Sigmoid colon (tissue), 7 donors: Measurements from ENCODE around the gene MAGI2. TPM values are rescaled to one million over a fixed set of nuclear protein-coding genes. Genes with fewer than 3 reads are reported as not detected.

ENCODE experiments used
- DNase-seq: peaks from one replicate; pipeline ENCODE4 v3.0.0-alpha.2; 2019
- H3K27ac ChIP-seq, 4 donors: fragments of 200-600 bp; sonication (generic); one replicate each; pipeline ENCODE4 v1.5.1; 2016 to 2019; ENCODE audit warnings: mild to moderate bottlenecking in 1 of 4
- H3K27me3 ChIP-seq, 3 donors: fragments of 200-600 bp; sonication (generic); one replicate each; pipeline ENCODE4 v1.5.1; 2019; ENCODE audit warnings: mild to moderate bottlenecking in 1 of 3
- H3K36me3 ChIP-seq, 4 donors: fragments of 200-600 bp; sonication (generic); one replicate each; pipeline ENCODE4 v1.5.1; 2016 to 2019
- H3K4me1 ChIP-seq, 4 donors: fragments of 200-600 bp; sonication (generic); one replicate each; pipeline ENCODE4 v1.5.1; 2017 to 2019
- H3K4me3 ChIP-seq, 4 donors: fragments of 200-600 bp; sonication (generic); one replicate each; pipeline ENCODE4 v1.5.1; 2017 to 2019; ENCODE audit warnings: mild to moderate bottlenecking in 2 of 4, moderate library complexity in 1 of 4
- H3K9me3 ChIP-seq, 4 donors: fragments of 200-600 bp in 3 of 4; sonication (generic) in 3 of 4; one replicate each; pipeline versions ENCODE4 v1.5.1 to v1.6.1; 2013 to 2019
- EP300 ChIP-seq, 4 donors: sonication (generic); formaldehyde crosslinking; IDR thresholded peaks; one replicate each; pipeline ENCODE4 v1.6.1; 2017; ENCODE audit warnings: antibody characterized with exemption in 4 of 4
- POLR2A ChIP-seq, 2 donors: fragments of 450-650 bp; IDR thresholded peaks; one replicate each; pipeline ENCODE4 v1.6.1; 2016; ENCODE audit warnings: antibody characterized with exemption in 2 of 2, mild to moderate bottlenecking in 2 of 2, moderate library complexity in 2 of 2
- POLR2AphosphoS5 ChIP-seq, 4 donors: sonication (generic); formaldehyde crosslinking; IDR thresholded peaks; one replicate each; pipeline ENCODE4 v1.6.1; 2017; ENCODE audit warnings: antibody characterized with exemption in 4 of 4
- WGBS, 2 donors: extraction: QIAGEN DNeasy Blood & Tissue Kit; methylation state at CpG; one replicate each; pipeline ENCODE4 v1.1.7; 2013; 5-methylcytosine and 5-hydroxymethylcytosine counted together
- intact Hi-C: fragments of 100-400 bp; cut with DNase I; formaldehyde crosslinking; loops from one replicate; pipeline ENCODE4 v1.15.1; 2023
- polyA plus RNA-seq, 3 donors: library from polyadenylated mRNA; stranded (reverse); fragments of 200-250 nt; gene quantifications; one replicate each; pipeline ENCODE4 v1.2.3, GENCODE V29; 2013
- total RNA-seq, 4 donors: library from RNA; depleted of rRNA; stranded (reverse); fragments of >200 nt; gene quantifications; one replicate each; pipeline ENCODE4 v1.1.0, GENCODE V29; 2016
- TF ChIP-seq, protein P1 (sequence below), 4 experiments: fragments of 450-650 bp in 3 of 4; fragments of 200-600 bp in 1 of 4; IDR thresholded peaks; one replicate each; pipeline ENCODE4 v1.5.1; 2016 to 2019; ENCODE audit warnings: antibody characterized with exemption in 4 of 4, mild to moderate bottlenecking in 3 of 4, moderate library complexity in 2 of 4
- donor health status: healthy with polysubstance abuse.
- donor health status: Bipolar disorder and iron deficiency.
- donor health status: healthy.

Gene MAGI2
- total and polyA plus RNA-seq, 7 donors: 0.69 to 26.9 (median 14.7) TPM

DNA sequence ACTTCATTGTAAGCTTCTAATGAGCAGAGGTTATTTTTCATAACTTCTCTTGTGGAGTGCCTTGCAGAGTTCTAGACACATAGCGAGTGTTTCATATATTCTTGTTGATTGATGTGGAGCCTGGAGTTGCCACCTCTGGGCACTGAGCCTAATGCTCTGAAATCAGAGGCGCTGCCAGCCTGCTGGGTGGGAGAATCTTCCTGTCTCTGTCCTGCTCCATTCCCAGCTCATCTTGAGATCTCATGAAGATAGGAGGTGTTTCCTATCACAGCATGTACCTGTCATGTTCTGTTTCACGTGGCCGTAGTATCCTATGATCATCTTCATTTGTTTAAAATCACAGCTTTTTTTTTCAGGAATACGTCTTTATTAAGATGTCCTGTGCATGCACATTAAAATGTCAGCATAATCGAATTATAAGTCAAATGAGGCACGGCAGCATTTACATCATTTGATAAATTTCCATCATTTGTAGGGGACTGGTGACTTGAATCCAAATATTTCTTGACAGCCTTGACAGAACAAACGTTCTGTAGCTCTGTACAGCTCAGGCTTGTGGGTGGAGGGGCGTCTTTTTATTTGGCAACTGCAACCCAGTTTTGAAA, 1261.9 kb downstream of the MAGI2 start:
- H3K4me3 ChIP-seq: no peak overlapping the region
- H3K27me3 ChIP-seq: no peaks in the 10 kb centered on the region
- no peak for DNase-seq
- WGBS, 2 donors: 81 to 88% methylated on average over 9 of the region's 9 CpGs
- H3K27ac ChIP-seq: no peak overlapping the region
- intact Hi-C loops: no loop called here
- no peak for TF ChIP-seq POLR2AphosphoS5 (IDR thresholded peaks at IDR 0.05)
- no peak for TF ChIP-seq POLR2A (IDR thresholded peaks at IDR 0.05)
- no peak for TF ChIP-seq EP300 (IDR thresholded peaks at IDR 0.05)
- TF ChIP-seq, protein P1, sequence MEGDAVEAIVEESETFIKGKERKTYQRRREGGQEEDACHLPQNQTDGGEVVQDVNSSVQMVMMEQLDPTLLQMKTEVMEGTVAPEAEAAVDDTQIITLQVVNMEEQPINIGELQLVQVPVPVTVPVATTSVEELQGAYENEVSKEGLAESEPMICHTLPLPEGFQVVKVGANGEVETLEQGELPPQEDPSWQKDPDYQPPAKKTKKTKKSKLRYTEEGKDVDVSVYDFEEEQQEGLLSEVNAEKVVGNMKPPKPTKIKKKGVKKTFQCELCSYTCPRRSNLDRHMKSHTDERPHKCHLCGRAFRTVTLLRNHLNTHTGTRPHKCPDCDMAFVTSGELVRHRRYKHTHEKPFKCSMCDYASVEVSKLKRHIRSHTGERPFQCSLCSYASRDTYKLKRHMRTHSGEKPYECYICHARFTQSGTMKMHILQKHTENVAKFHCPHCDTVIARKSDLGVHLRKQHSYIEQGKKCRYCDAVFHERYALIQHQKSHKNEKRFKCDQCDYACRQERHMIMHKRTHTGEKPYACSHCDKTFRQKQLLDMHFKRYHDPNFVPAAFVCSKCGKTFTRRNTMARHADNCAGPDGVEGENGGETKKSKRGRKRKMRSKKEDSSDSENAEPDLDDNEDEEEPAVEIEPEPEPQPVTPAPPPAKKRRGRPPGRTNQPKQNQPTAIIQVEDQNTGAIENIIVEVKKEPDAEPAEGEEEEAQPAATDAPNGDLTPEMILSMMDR (IDR thresholded peaks at IDR 0.05): no peak
- H3K36me3 ChIP-seq: no peaks in the 10 kb centered on the region
- H3K9me3 ChIP-seq: no peaks in the 10 kb centered on the region
- H3K4me1 ChIP-seq: no peaks in the 10 kb centered on the region

- intact Hi-C loops: no loop called here
- Histone ChIP-seq H3K27ac (no peak overlapping the region), H3K36me3 (no peaks in the 10 kb centered on the region), H3K4me1 (no peaks in the 10 kb centered on the region), H3K27me3 (no peaks in the 10 kb centered on the region), H3K9me3 (no peaks in the 10 kb centered on the region), H3K4me3 (no peak overlapping the region)
- no peak for DNase-seq
- no peak for TF ChIP-seq POLR2AphosphoS5 (IDR thresholded peaks at IDR 0.05)
- TF ChIP-seq, protein P1 (IDR thresholded peaks at IDR 0.05): no peak
- no peak for TF ChIP-seq POLR2A (IDR thresholded peaks at IDR 0.05)
- no peak for TF ChIP-seq EP300 (IDR thresholded peaks at IDR 0.05)
These were observed 1263.7 kb downstream of the MAGI2 start for GRCh38 chr7:78189762-78190161.

GRCh38 chr7:78185149-78185745, 1268.2 kb downstream of the MAGI2 start:
- DNase-seq: no peak
- TF ChIP-seq POLR2A (IDR thresholded peaks at IDR 0.05): no peak
- TF ChIP-seq, protein P1 (IDR thresholded peaks at IDR 0.05): no peak
- TF ChIP-seq POLR2AphosphoS5 (IDR thresholded peaks at IDR 0.05): no peak
- no peak for TF ChIP-seq EP300 (IDR thresholded peaks at IDR 0.05)
- intact Hi-C loops: no loop called here
- 82 to 83% methylated on average over 4 of the region's 4 CpGs for WGBS, 2 donors
- no peaks in the 10 kb centered on the region for H3K9me3 ChIP-seq
- no peaks in the 10 kb centered on the region for H3K36me3 ChIP-seq
- H3K27me3 ChIP-seq: no peaks in the 10 kb centered on the region
- H3K27ac ChIP-seq: no peak overlapping the region
- H3K4me1 ChIP-seq: no peaks in the 10 kb centered on the region
- no peak overlapping the region for H3K4me3 ChIP-seq

- 92 to 98% methylated on average over 1 of the region's 1 CpG for WGBS, 2 donors
- H3K4me3 ChIP-seq: no peak overlapping the region
- no peak for TF ChIP-seq POLR2A (IDR thresholded peaks at IDR 0.05)
- TF ChIP-seq EP300 (IDR thresholded peaks at IDR 0.05): no peak
- no peak for TF ChIP-seq POLR2AphosphoS5 (IDR thresholded peaks at IDR 0.05)
- TF ChIP-seq, protein P1 (IDR thresholded peaks at IDR 0.05): no peak
- H3K27me3 ChIP-seq: no peaks in the 10 kb centered on the region
- no peaks in the 10 kb centered on the region for H3K36me3 ChIP-seq
- intact Hi-C loops: no loop called here
- no peak overlapping the region for H3K27ac ChIP-seq
- no peaks in the 10 kb centered on the region for H3K9me3 ChIP-seq
- no peak for DNase-seq
- H3K4me1 ChIP-seq: no peaks in the 10 kb centered on the region
These were observed 1269.2 kb downstream of the MAGI2 start for GRCh38 chr7:78184299-78184698.
